DND-41 (cell line): ENCODE measurements around the gene MKLN1.

Experiments used
- EZH2 ChIP-seq: IDR thresholded peaks from 3 replicates; pipeline ENCODE4 v1.6.1; 2012; ENCODE audit warnings: borderline replicate concordance, low read depth, mild to moderate bottlenecking, moderate library complexity, low read length, inconsistent platforms; ENCODE audit not compliant: severe bottlenecking
- TF ChIP-seq, protein P1 (sequence below): IDR thresholded peaks from 2 replicates; pipeline ENCODE4 v1.5.1; 2012; ENCODE audit warnings: borderline replicate concordance, low read length, moderate library complexity, mild to moderate bottlenecking; ENCODE audit not compliant: poor library complexity, severe bottlenecking; ENCODE audit errors: extremely low read depth

DNA sequence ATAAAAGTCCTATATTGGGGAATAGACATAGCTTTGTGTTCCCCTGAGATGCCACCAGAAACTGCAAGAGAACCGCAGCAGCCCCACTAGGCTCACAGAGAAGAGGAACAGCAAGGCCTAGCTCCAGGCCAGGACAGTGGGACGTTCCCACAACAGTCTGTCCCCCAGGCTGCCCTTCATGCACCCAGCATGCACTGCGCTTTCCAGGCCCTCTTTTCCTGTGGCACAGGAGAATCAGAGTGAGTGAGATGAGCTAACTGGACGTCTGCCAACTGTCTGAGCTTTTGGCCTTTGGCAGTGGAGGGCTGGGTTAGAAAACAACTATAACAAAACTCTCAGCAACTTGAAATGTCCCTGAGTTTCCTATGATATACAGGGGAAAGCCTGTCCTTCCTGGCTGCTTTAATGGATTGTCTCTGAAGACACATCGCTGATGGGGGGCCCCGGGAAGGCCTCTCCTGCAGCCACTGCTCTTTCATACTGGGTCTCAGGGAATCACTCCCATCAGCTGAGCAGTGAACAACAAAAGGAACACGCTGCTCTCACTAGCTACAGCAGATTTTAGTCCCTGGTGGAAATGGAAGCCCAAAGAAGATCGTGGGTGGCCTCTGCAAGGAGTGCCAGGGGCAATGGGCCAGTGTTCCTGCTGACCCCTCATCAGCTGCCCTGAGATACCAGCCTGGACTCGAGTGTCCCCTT, 175.3 kb downstream of the MKLN1 start:
- TF ChIP-seq, protein P1, sequence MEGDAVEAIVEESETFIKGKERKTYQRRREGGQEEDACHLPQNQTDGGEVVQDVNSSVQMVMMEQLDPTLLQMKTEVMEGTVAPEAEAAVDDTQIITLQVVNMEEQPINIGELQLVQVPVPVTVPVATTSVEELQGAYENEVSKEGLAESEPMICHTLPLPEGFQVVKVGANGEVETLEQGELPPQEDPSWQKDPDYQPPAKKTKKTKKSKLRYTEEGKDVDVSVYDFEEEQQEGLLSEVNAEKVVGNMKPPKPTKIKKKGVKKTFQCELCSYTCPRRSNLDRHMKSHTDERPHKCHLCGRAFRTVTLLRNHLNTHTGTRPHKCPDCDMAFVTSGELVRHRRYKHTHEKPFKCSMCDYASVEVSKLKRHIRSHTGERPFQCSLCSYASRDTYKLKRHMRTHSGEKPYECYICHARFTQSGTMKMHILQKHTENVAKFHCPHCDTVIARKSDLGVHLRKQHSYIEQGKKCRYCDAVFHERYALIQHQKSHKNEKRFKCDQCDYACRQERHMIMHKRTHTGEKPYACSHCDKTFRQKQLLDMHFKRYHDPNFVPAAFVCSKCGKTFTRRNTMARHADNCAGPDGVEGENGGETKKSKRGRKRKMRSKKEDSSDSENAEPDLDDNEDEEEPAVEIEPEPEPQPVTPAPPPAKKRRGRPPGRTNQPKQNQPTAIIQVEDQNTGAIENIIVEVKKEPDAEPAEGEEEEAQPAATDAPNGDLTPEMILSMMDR = no peak
- TF ChIP-seq EZH2 = no peak
